Activated T-helper 1 cell treated with anti-CD3 and anti-CD28 coated beads, Interleukin-2, amount 50 U/mL, for 16 hours (primary cell): Measurements from ENCODE around the gene CACNA1G.

Experiments used
- DNase-seq, 2 donors: peaks; one replicate each; pipeline ENCODE4 v3.0.0-alpha.2; 2020; ENCODE audit warnings: low read depth in 1 of 2, low spot score in 1 of 2

The CACNA1G gene

DNA sequence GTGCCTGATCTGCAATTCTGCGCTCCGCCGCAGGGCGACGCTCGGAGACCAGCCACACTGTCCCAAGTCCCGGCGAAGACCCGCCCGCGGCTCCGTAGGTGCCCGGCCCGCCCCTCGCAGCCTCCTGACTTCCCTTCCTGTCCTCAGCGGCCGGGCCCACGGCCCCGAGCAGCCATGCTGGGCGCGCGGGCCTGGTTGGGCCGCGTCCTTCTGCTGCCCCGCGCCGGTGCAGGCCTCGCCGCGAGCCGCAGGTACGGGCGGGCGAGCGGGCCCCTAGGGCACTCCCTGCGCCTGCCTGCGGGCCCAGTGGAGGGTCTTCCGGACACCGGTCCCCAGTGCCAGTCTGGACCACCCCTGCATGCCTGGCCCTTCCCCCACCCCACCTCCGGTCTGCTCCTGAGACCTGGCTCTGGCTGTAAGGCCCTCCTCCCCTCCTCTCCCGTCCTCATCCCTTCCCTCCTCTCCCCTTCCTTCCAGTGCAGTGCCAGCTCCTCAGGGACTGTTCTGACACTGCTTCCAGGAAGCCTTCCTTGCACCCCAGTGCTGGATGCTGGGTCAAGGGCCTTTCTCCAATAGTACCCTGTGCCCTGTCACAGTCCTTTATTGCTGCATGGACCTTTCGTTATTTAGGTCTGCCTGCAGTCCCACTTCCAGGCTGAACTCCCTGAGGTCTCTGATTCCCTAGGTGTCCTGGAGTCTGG lies 13.3 kb upstream of the CACNA1G start, which contains the start of gene SPATA20:
SPATA20 (plus strand) TSS at position 140 of the 701 bp plus-strand sequence; CDS start at position 175, 35 bp downstream.
- DNase-seq, result peak; percentile 67 to 73

DNA sequence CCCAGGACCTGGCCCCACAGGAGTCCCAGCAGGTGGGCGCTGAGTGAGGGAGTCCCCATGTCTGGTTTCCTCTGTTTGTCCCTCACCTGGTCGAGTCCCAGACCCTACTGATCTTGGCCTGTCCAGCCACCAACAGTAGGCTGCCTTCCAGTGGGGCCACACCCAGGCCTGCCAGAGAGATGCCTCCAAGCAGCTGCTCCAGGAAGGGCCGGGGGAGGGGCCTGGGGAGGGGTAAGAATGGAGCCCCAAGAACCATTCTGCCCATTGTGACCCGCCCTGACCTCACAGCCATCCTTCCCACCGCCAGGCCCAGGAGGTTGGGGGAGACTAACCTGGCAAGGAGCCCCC lies 12.8 kb upstream of the CACNA1G start:
- DNase-seq, result no peak

DNA sequence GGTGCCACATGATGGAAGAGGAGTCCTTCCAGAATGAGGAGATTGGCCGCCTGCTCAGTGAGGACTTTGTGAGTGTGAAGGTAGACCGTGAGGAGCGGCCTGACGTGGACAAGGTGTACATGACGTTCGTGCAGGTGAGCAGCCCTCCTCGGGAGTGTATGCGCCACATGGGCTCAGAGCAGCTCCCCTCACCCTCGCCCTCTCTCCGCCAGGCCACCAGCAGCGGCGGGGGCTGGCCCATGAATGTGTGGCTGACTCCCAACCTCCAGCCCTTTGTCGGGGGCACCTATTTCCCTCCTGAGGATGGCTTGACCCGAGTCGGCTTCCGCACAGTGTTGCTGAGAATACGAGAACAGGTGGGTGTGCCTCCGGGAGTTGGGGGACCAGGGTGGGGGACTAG lies 11.7 kb upstream of the CACNA1G start:
- no peak for DNase-seq

DNA sequence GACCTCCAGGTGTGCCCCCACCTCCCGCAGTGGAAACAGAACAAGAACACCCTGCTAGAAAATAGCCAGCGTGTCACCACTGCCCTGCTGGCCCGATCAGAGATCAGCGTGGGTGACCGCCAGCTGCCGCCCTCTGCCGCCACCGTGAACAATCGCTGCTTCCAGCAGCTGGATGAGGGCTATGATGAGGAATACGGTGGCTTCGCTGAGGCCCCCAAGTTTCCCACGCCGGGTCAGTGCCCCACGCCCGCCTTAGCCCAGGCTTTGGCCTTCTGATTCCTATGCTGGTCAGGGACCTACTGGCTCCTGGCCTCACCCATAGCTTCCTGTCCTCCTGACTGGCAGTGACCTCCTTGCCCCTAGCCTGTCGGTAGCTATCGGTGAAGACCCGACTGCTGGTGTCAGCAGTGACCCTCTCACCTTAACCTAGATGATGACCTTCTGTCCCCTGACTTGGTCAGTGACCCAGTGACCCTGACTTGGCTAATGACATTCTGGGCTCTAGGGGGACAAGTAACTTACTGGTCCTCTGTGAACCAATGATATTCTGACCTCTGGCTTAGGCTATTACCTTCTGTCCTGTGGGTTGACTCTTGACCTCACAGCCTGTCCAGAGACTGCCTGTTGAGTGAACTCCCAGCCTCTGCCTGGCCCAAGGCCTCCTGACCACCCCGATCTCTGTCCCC lies 11.1 kb upstream of the CACNA1G start:
- DNase-seq, result no peak

DNA sequence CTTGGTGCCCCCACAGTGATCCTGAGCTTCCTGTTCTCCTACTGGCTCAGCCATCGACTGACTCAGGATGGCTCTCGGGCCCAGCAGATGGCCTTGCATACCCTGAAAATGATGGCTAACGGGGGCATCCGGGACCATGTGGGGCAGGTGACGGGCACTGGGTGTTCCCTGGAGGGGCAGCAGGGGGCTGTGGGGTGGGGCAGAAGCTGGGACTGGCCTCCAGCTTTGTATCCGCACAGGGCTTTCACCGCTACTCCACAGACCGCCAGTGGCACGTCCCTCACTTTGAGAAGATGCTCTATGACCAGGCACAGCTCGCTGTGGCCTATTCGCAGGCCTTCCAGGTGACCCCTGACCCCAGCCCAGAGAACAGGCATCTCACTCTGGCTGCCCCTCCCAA lies 10.5 kb upstream of the CACNA1G start:
- DNase-seq, result no peak

DNA sequence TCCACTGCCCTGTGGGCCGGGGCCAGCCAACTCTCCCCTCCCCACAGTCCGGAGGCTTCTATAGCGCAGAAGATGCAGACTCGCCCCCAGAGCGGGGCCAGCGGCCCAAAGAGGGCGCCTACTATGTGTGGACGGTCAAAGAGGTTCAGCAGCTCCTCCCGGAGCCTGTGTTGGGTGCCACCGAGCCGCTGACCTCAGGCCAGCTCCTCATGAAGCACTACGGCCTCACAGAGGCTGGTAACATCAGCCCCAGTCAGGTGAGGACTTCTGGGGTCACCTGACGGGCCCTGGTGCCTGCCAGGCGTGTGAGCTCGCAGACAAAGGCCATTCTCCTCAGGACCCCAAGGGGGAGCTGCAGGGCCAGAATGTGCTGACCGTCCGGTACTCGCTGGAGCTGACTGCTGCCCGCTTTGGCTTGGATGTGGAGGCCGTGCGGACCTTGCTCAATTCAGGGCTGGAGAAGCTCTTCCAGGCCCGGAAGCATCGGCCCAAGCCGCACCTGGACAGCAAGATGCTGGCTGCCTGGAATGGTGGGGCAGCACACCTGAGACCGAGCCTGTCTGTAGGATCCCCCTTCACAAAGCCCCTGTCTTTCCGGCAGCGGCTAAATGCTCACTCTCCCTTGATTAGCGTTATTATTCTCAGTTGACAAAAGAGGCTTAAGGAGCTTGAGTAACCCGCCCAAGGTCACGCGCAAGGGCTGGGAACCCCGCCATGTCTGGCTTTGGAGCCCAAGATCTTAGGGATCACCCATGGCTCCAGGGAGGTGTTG lies 9.7 kb upstream of the CACNA1G start:
- no peak for DNase-seq

DNA sequence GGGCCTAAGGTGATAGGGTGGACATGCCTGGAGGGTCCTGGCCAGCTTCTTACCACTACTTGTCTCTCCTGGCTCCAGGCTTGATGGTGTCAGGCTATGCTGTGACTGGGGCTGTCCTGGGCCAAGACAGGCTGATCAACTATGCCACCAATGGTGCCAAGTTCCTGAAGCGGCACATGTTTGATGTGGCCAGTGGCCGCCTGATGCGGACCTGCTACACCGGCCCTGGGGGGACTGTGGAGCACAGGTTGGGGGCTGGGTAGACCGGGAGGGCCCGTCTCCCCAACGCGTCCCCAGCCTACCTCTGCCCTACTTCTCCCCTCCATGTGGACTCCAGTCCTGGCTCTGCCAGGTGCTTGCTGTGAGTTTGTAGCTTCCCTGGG lies 9.1 kb upstream of the CACNA1G start:
- no peak for DNase-seq

DNA sequence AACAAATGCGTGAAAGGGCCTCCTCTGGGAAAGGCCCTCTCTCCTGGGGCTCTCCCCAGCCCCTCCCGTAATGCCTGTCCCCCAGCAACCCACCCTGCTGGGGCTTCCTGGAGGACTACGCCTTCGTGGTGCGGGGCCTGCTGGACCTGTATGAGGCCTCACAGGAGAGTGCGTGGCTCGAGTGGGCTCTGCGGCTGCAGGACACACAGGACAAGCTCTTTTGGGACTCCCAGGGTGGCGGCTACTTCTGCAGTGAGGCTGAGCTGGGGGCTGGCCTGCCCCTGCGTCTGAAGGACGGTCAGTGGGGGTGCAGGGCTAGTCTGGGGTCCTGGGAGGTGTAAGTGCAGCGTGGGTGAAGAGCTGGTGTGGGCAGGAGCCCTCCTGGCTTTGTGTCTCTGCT lies 8.6 kb upstream of the CACNA1G start:
- no peak for DNase-seq

DNA sequence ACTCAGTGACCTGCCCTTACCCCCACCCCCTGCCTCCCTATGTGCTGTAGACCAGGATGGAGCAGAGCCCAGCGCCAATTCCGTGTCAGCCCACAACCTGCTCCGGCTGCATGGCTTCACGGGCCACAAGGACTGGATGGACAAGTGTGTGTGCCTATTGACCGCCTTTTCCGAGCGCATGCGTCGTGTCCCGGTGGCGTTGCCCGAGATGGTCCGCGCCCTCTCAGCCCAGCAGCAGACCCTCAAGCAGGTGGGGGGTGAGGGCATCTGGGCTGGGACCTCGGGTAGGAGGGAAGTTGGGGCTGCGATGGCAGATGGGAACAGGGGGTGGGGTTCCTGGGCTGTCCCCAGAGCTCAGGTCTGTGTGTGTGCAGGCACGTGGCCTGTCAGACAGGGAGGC lies 6.3 kb upstream of the CACNA1G start:
- no peak for DNase-seq

DNA sequence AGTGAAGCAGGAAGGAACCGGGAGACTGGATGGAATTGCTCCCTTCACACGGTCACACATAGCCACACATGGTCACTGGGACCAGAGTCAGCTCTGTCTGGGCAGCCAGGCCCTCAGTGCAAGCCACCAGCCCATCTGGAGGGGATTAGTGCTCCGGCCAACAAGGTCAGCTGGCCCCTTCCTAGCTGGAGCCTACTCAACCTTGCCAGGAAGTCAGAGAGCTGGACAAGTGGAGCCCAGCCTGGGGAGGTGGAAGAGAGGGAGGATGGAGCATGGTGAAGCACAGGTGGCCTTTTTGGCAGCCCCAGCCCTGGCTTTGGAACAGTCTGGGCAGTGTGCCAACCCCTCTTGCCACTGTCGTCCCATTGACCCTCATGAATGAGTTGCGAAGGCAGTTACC lies 3.7 kb upstream of the CACNA1G start:
- DNase-seq, result no peak

DNA sequence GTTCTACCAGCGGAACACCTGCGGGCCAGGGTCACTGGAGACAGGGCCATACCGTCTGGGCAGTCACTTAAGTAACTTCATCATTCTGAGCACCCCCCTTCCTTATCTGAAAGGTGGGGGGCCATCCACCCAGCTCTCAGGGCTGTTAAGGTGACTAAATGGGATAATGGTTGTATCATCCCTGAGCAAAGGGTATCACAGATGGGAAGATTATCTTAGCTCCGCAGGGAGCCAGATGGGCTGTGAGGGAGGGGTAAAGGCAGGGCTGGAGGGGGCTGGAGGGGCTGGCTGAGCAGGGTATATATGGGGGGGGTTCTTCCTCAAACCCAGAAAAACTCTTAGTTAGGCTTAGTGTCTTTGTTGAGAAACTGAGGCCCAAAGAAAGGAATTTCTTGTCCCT lies 2.9 kb upstream of the CACNA1G start:
- DNase-seq, result no peak

DNA sequence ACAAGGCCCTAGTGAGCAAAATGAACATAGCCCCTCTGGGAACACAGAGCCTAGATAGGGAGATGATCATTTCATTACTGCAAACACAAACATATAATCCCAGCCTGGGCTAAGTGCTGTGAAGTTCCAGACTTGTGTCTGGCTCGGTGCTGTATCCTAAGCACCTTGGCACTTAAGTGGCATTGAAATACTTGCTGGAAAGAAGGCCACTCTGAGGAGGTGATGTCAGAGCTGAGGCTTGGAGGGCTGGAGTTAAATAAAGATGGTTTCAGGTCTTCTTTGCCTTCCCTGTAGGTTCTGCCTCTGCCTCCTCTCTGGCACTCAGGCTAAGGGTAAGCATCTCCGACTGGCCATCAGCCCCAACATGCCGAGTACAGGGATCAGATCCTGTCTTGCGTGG lies 2.4 kb upstream of the CACNA1G start:
- no peak for DNase-seq

DNA sequence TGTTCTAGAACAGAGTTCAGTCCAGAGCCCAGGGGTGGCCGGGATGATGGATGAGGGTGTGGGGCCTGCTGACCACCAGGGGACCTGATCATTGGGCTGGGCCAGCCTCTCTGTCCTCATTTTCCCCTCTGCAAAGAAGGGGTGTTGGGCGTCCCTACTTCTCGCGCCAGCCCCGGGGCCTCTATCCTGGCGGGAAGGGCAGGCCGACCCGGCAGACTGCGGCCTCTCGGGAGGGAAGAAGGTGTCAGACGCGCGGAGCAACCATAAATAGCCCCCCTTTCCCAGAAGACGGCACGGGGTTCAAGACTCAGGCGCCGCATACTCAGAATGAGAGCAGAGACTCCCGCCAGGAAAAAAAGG lies 2.0 kb upstream of the CACNA1G start:
- no peak for DNase-seq

DNA sequence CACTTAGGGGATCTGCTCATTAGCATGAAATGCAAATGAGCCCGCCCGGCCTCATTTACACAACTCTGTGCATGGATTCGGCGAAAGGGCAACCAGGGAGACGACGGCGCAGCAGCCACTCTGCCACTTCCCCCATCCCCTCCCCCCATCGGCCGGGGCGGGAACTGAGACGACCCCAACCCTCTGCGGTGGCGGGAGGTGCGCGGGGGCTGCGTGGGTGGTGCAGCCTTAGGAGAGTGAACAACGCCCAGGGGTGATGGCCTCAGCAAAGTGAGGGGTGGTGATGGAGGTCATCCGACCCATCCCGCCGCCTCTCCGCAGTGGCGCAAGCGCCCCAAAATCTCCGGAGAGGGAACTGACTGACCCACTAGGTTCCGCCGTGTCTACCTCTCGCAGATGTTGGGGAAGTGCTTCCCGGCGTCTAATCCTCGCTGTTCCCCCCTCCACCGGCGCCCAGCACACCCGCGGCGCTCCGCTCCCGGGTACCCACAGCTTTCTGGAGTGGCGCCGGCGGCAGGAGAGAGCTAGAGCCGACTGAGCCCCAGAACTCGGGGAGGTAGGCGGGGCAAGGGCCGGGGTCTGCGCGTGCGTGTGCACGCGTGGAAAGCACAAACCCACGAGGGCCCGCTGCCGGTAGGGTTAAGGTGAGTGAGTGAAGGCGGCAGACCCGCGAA lies 1.4 kb upstream of the CACNA1G start:
- DNase-seq, result no peak

DNA sequence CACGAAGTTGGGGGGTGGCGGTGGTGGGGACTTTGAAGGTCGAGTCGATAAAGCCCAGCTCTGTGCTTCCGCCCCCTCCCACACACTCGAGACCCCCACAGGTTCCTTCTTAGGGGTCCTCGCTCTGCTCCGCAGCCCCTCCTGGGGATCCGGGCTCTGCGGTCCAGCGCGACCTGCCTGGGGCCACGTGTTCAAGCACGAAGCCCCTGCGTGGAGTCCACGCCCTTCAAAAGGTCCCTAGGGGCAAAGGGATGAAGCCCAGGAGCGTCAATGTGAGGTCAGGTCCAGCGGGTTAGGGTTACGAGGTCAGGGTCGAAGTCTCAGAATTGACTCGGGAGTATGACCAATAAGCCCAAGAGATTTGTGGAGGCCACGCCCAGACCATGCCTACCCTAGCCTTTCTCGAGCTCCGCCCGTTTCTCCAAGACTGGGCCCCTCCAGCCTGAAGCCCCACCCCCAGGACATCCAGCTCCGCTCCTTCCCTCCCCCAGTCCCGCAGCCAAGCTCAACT lies 786 bp upstream of the CACNA1G start:
- DNase-seq, result no peak

DNA sequence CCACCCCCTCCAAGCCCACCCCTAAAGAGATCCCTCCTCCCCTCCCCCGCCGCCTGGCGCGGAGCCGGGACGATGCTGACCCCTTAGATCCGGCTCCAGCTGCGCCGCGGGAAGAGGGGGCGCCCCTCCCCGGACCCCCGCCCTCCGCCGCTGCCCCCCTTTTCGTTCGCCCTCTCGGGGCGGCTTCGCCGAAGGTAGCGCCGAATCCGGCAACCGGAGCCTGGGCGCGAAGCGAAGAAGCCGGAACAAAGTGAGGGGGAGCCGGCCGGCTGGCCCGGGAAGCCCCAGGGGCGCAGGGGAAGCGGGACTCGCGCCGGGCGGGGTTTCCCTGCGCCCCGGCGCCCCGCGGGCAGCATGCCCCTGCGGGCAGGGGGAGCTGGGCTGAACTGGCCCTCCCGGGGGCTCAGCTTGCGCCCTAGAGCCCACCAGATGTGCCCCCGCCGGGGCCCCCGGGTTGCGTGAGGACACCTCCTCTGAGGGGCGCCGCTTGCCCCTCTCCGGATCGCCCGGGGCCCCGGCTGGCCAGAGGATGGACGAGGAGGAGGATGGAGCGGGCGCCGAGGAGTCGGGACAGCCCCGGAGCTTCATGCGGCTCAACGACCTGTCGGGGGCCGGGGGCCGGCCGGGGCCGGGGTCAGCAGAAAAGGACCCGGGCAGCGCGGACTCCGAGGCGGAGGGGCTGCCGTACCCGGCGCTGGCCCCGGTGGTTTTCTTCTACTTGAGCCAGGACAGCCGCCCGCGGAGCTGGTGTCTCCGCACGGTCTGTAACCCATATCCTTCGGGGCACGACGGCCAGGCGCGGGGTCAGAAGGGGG lies 623 bp downstream of the CACNA1G start:
- no peak for DNase-seq

DNA sequence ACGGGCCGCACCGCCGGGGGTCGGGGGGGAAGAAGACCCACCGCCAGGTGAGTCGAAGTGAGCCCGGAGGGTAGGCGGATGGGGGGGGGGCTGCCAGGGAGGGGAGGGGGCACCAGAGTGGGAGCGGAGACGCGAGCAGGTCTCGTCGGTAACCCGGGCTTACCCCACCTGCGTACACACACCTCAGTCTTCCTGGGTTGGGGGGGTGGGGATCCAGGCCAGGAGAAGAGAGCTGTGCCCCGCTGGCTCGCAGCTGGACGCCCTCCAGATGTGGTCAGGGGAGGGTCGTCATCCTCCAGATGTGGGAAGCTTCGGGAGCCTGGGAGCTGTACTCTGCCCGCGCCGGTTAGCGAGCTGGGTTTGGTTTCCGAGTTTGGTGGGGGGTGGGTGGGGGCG lies 1.2 kb downstream of the CACNA1G start:
- no peak for DNase-seq

DNA sequence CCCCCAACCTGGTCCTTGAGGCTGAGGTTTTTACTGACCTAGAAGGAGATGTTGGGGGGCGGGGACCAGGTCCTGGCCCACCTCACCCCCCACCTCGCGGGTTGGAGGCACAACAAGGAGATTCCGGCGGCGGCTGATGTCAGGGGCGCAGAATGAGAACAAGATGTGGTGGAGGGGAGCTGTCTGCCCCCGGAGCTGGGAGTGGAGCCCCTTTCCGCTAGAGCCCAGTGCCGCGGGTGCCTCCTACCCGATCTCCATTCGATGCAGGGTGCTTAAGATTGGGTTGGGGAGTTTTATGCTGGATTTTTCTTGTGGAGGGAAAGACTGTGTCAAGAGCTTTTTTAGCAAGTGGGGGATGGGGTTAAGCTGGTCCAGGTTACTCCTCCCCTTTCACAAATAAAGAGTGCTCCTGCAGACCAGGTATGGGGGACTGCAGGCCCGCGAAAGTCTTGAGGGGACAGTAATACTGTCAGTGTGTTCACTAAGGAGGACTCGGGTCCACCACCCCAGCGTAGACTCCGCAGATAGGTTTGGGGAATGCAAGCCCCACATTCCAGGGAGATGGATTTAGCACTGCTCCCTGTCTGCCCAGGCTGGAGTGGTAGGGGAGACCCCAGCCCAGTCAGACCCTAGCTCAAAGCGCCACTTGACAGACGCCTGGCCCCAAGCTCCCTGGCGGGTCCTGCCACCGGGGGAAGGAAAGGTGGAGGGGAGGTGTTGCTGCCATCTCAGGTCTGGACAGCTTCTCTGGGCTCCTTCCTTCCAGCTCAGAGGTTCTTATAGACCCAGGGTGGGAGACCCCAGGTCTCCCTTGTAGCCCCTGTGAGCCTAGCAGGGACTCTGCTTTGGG lies 2.0 kb downstream of the CACNA1G start:
- no peak for DNase-seq

DNA sequence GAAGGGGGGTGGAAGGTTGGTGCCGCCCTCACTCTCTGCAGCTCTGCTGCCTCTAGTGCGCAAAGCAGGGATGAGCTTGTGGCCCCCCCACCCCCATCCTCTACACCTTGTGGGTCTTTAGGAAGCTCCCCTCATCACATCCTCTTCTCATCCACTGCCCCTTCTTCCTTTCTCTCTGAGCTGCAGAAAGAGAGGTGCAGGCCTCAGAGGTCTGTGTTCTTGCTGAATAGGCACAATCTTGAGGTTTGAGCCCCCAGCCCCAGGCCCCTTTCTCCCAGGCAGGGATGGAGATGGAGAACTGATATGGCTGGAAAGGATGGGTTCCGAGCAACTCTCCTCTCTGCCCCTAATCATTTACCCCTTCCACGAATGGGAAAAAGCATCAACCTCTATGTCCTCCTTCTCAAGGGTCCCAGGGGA lies 2.6 kb downstream of the CACNA1G start:
- DNase-seq, result no peak

DNA sequence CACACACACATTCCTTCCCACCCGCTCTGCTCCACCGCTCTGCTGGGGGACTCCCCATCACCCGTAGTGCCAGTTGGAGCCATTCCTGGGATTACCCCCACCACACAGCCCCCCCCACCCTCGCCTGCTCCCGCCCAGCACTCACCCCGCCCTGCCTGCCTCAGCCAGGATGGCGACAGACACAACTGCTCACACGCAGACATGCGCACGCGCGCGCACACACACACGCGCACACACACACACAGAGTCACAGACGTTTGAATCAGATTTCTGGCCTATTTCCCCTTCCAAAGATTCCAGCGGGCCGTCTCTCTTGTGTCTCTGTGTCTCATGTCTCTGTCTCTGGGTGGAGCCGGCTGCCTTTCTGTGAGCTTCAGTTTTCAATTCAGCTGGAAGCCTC lies 4.4 kb downstream of the CACNA1G start:
- no peak for DNase-seq
